GM23248 (cell line): Measurements from ENCODE around the gene ANO4. TPM values are rescaled to one million over a fixed set of nuclear protein-coding genes. Genes with fewer than 3 reads are reported as not detected.
A peak's percentile ranks its signal among the peaks of the same experiment; 100 is the strongest.

Experiments used
- DNase-seq: peaks from one replicate; pipeline ENCODE4 v3.0.0-alpha.2; 2015
- H2AFZ ChIP-seq: fragments of 200-600 bp; sonication (generic); 2 replicates; pipeline ENCODE4 v1.6.1; 2016; ENCODE audit warnings: antibody characterized with exemption
- H3F3A ChIP-seq: fragments of 200-600 bp; sonication (generic); 2 replicates; pipeline ENCODE4 v1.6.1; 2016; ENCODE audit warnings: mild to moderate bottlenecking, antibody characterized with exemption, mixed run types; ENCODE audit not compliant: insufficient read depth
- H3K27ac ChIP-seq: fragments of 200-600 bp; sonication (generic); 2 replicates; pipeline ENCODE4 v1.5.1; 2016; ENCODE audit warnings: mild to moderate bottlenecking
- H3K27me3 ChIP-seq: fragments of 200-600 bp; sonication (generic); replicated peaks from 2 replicates; pipeline ENCODE4 v1.6.1; 2016; ENCODE audit warnings: mild to moderate bottlenecking; ENCODE audit not compliant: insufficient read depth
- H3K36me3 ChIP-seq: fragments of 200-600 bp; sonication (generic); 2 replicates; pipeline ENCODE4 v1.6.1; 2016; ENCODE audit warnings: low read depth, mild to moderate bottlenecking
- H3K4me1 ChIP-seq: fragments of 200-600 bp; sonication (generic); 2 replicates; pipeline ENCODE4 v1.6.1; 2016; ENCODE audit warnings: mild to moderate bottlenecking; ENCODE audit not compliant: insufficient read depth
- H3K4me2 ChIP-seq: fragments of 200-600 bp; sonication (generic); one replicate; pipeline ENCODE4 v1.6.1; 2016; ENCODE audit warnings: mild to moderate bottlenecking; ENCODE audit not compliant: unreplicated experiment
- H3K4me3 ChIP-seq: fragments of 200-600 bp; sonication (generic); 2 replicates; pipeline ENCODE4 v1.5.1; 2016; ENCODE audit warnings: mild to moderate bottlenecking
- H3K79me2 ChIP-seq: fragments of 200-600 bp; sonication (generic); 2 replicates; pipeline ENCODE4 v1.6.1; 2016; ENCODE audit warnings: mild to moderate bottlenecking; ENCODE audit not compliant: insufficient read depth
- H3K9ac ChIP-seq: fragments of 200-600 bp; sonication (generic); 2 replicates; pipeline ENCODE4 v1.6.1; 2016; ENCODE audit warnings: mild to moderate bottlenecking
- H3K9me2 ChIP-seq: fragments of 200-600 bp; sonication (generic); 2 replicates; pipeline ENCODE4 v1.6.1; 2016; ENCODE audit warnings: mixed run types, mild to moderate bottlenecking, moderate library complexity; ENCODE audit not compliant: insufficient read depth
- H3K9me3 ChIP-seq: fragments of 200-600 bp; sonication (generic); one replicate; pipeline ENCODE4 v1.6.1; 2017; ENCODE audit warnings: low read depth
- H4K20me1 ChIP-seq: fragments of 200-600 bp; sonication (generic); 2 replicates; pipeline ENCODE4 v1.6.0; 2016; ENCODE audit not compliant: insufficient read depth
- EZH2 ChIP-seq: fragments of 200-600 bp; sonication (generic); IDR thresholded peaks from 2 replicates; pipeline ENCODE4 v1.6.1; 2018; ENCODE audit warnings: antibody characterized with exemption, mild to moderate bottlenecking; ENCODE audit not compliant: insufficient read depth, poor library complexity, severe bottlenecking
- EZH2phosphoT487 ChIP-seq: fragments of 200-600 bp; sonication (generic); IDR thresholded peaks from 2 replicates; pipeline ENCODE4 v1.6.1; 2018; ENCODE audit warnings: antibody characterized with exemption, moderate library complexity, mild to moderate bottlenecking, low read depth; ENCODE audit not compliant: insufficient read depth
- WGBS, 2 experiments: methylation state at CpG; one replicate each; pipeline ENCODE4 v1.1.6; 2015 to 2017; ENCODE audit warnings: low lambda C conversion rate in 2 of 2, low coverage in 1 of 2; ENCODE audit errors: missing lambda C conversion rate in 2 of 2; 5-methylcytosine and 5-hydroxymethylcytosine counted together
- in situ Hi-C: fragments of 300-500 bp; cut with MboI; formaldehyde crosslinking; loops from 2 replicates; pipeline ENCODE4 v1.15.0; 2020
- polyA plus RNA-seq: library from polyadenylated mRNA; unstranded; fragments of >200 nt; fragmentation: Nextera tagmentation; extraction: Ambion mirVana; gene quantifications from 2 replicates; pipeline ENCODE4 v1.2.1, GENCODE V29; 2016
- total RNA-seq: library from RNA; depleted of rRNA; stranded (reverse); fragments of >200 nt; shearing (Covaris generic); gene quantifications from 2 replicates; pipeline ENCODE4 v1.2.3, GENCODE V29; 2014

ANO4 gene
- total and polyA plus RNA-seq, 2 experiments from 2014 or later: 6.6 to 7.6 TPM

GRCh38 chr12:100845095-100845494, 50.5 kb downstream of the ANO4 start:
- H2AFZ ChIP-seq: no peak overlapping the region
- no peak overlapping the region for H3K9ac ChIP-seq
- H3K4me3 ChIP-seq: no peak overlapping the region
- no peaks in the 10 kb centered on the region for H3K27me3 ChIP-seq
- no peaks in the 10 kb centered on the region for H3F3A ChIP-seq
- H3K79me2 ChIP-seq: no peaks in the 10 kb centered on the region
- H3K4me2 ChIP-seq: no peak overlapping the region
- in situ Hi-C loops: loop anchor here (25.0 kb wide), 1 partner anchor 442 kb away; the partner anchor contains the start of gene UTP20
- peak; percentile 27 for DNase-seq
- WGBS, 2 experiments: 61 to 64% methylated on average over 3 of the region's 3 CpGs
- no peak for TF ChIP-seq EZH2
- no peak for TF ChIP-seq EZH2phosphoT487
- H3K9me2 ChIP-seq: no peaks in the 10 kb centered on the region
- peaks cover 14% of the 10 kb centered on the region for H3K4me1 ChIP-seq
- H3K27ac ChIP-seq: no peak overlapping the region
- no peaks in the 10 kb centered on the region for H4K20me1 ChIP-seq
- no peaks in the 10 kb centered on the region for H3K9me3 ChIP-seq
- no peaks in the 10 kb centered on the region for H3K36me3 ChIP-seq

GRCh38 chr12:100851637-100852036, 57.1 kb downstream of the ANO4 start:
- H3K9me2 ChIP-seq: no peaks in the 10 kb centered on the region
- no peak for DNase-seq
- no peaks in the 10 kb centered on the region for H3K9me3 ChIP-seq
- H3K27ac ChIP-seq: no peak overlapping the region
- H2AFZ ChIP-seq: no peak overlapping the region
- no peak overlapping the region for H3K4me3 ChIP-seq
- no peaks in the 10 kb centered on the region for H3K27me3 ChIP-seq
- no peaks in the 10 kb centered on the region for H4K20me1 ChIP-seq
- H3K4me2 ChIP-seq: no peak overlapping the region
- WGBS, 2 experiments: 55 to 64% methylated on average over 3 of the region's 3 CpGs
- in situ Hi-C loops: no loop called here
- TF ChIP-seq EZH2phosphoT487 (no peak), EZH2 (no peak)
- H3K9ac ChIP-seq: no peak overlapping the region
- H3K4me1 ChIP-seq: no peaks in the 10 kb centered on the region
- H3K36me3 ChIP-seq: no peaks in the 10 kb centered on the region
- H3K79me2 ChIP-seq: no peaks in the 10 kb centered on the region
- no peaks in the 10 kb centered on the region for H3F3A ChIP-seq

- no peak for TF ChIP-seq EZH2phosphoT487
- no peak for TF ChIP-seq EZH2
Measured at GRCh38 chr12:100857418-100857817, 62.8 kb downstream of the ANO4 start.

GRCh38 chr12:100857971-100858370, 63.4 kb downstream of the ANO4 start:
- Histone ChIP-seq H3F3A (no peaks in the 10 kb centered on the region), H3K9me2 (no peaks in the 10 kb centered on the region), H3K9ac (no peak overlapping the region), H3K27me3 (no peaks in the 10 kb centered on the region), H3K9me3 (no peaks in the 10 kb centered on the region), H3K27ac (peak overlapping the region; percentile 69), H3K4me2 (no peak overlapping the region), H3K4me1 (peaks cover 18% of the 10 kb centered on the region), H3K79me2 (no peaks in the 10 kb centered on the region), H2AFZ (no peak overlapping the region), H3K36me3 (no peaks in the 10 kb centered on the region), H4K20me1 (no peaks in the 10 kb centered on the region), H3K4me3 (no peak overlapping the region)
- TF ChIP-seq EZH2 (no peak), EZH2phosphoT487 (no peak)
- 93 to 94% methylated on average over 1 of the region's 1 CpG for WGBS, 2 experiments
- peak; percentile 58 for DNase-seq
- in situ Hi-C loops: no loop called here

More at GRCh38 chr12:100857418-100857817, 62.8 kb downstream of the ANO4 start:
- DNase-seq: no peak
- H3K4me1 ChIP-seq: peaks cover 18% of the 10 kb centered on the region
- no peak overlapping the region for H3K4me2 ChIP-seq
- H2AFZ ChIP-seq: no peak overlapping the region
- in situ Hi-C loops: no loop called here
- no peak overlapping the region for H3K27ac ChIP-seq
- H3K9me3 ChIP-seq: no peaks in the 10 kb centered on the region
- H3K27me3 ChIP-seq: no peaks in the 10 kb centered on the region
- no peaks in the 10 kb centered on the region for H4K20me1 ChIP-seq
- no peak overlapping the region for H3K4me3 ChIP-seq
- H3K9me2 ChIP-seq: no peaks in the 10 kb centered on the region
- no peaks in the 10 kb centered on the region for H3K36me3 ChIP-seq
- 84 to 86% methylated on average over 4 of the region's 4 CpGs for WGBS, 2 experiments
- no peak overlapping the region for H3K9ac ChIP-seq
- no peaks in the 10 kb centered on the region for H3K79me2 ChIP-seq
- H3F3A ChIP-seq: no peaks in the 10 kb centered on the region

- DNase-seq: peak; percentile 79
- Histone ChIP-seq H3K36me3 (no peaks in the 10 kb centered on the region), H3K4me3 (no peak overlapping the region), H3K27me3 (no peaks in the 10 kb centered on the region), H3K27ac (peak overlapping the region; percentile 69), H3K79me2 (no peaks in the 10 kb centered on the region), H3K9me2 (no peaks in the 10 kb centered on the region), H3K4me1 (peaks cover 18% of the 10 kb centered on the region), H3K4me2 (peak overlapping the region; percentile 53), H4K20me1 (no peaks in the 10 kb centered on the region), H3F3A (no peaks in the 10 kb centered on the region), H3K9me3 (no peaks in the 10 kb centered on the region), H3K9ac (peak overlapping the region; percentile 35), H2AFZ (peak overlapping the region; percentile 54)
- 2 to 5% methylated on average over 1 of the region's 1 CpG for WGBS, 2 experiments
- TF ChIP-seq EZH2 (no peak), EZH2phosphoT487 (no peak)
- in situ Hi-C loops: no loop called here
Measured at GRCh38 chr12:100858656-100859055, 64.1 kb downstream of the ANO4 start.
